HG03378 (cell line): ENCODE data around the gene MEP1B.
"Not testable (repeated sequence)": the region's sequence is repeated elsewhere in the genome, so short reads cannot be mapped to it uniquely, and the experiment has no call there.

Experiments
- ATAC-seq: cut with Tn5 transposase; IDR thresholded peaks from one replicate; pipeline ENCODE4 v1.9.1; 2021; ENCODE audit warnings: mild to moderate bottlenecking, moderate library complexity; ENCODE audit not compliant: unreplicated experiment

MEP1B gene

DNA sequence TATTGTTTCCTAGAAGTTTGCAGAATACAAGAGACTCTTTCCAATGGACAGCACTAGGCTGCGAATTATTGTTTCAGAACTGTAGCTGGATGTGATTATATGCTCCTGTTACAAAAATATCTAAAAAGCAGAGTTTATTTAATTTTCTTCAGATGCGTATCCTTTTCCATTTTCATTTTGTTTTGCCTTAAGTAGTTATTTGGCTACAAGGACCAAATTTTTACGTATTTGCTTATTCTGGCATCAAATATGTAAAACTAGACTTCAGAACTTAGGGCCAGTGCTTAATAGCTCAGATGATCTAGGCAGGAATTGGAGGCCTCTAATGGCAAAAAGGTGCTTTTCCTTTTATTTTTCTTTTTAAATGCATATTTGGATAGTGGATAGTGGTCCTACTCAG lies 18.7 kb downstream of the MEP1B start:
- no peak for ATAC-seq

GRCh38 chr18:32209685-32210445 lies 20.0 kb downstream of the MEP1B start:
- no peak for ATAC-seq

DNA sequence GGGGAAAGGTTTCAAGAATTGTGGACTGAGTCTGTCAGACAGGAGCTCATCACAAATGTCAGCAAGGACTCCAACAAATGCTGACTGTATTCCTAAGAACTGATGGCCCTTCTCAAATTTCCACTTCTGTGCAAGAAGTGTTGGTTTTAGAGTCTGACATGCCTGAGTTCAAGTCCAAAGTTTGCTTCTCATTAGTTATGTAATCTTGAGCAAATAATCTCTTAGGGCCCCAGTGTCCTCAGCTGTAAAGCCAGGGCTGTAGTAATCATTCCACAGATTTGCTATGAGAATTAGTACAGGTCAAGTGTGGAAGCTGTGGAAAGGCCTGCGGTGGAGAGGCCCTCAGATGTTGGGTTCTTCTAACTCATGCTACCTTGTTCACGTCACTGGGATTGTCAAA lies 23.9 kb downstream of the MEP1B start:
- ATAC-seq: no peak

- ATAC-seq: no peak
Observed at GRCh38 chr18:32216390-32216789, 26.6 kb downstream of the MEP1B start.

GRCh38 chr18:32219431-32220018 lies 29.7 kb downstream of the MEP1B start:
- no peak for ATAC-seq

GRCh38 chr18:32233348-32233747 lies 43.5 kb downstream of the MEP1B start:
- ATAC-seq: not testable (repeated sequence)

DNA sequence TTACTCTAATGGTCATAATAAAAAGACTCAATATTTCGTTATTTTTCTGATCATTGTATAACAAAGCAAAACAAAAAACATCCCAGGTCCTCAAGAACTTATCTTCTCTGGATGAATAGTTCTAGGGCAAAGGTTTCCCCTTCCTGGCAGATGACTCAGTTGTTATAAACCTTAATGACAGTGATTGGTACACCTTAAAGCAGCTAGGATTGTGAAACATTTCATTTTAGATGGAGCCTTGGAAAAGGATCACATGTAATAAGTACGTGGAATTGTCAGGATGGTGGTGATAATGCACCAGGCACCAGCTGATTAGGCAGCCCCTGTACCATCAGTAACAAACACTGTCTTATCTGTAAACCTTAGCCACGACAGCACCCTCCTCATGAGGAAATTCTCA lies 47.2 kb downstream of the MEP1B start:
- ATAC-seq: no peak

DNA sequence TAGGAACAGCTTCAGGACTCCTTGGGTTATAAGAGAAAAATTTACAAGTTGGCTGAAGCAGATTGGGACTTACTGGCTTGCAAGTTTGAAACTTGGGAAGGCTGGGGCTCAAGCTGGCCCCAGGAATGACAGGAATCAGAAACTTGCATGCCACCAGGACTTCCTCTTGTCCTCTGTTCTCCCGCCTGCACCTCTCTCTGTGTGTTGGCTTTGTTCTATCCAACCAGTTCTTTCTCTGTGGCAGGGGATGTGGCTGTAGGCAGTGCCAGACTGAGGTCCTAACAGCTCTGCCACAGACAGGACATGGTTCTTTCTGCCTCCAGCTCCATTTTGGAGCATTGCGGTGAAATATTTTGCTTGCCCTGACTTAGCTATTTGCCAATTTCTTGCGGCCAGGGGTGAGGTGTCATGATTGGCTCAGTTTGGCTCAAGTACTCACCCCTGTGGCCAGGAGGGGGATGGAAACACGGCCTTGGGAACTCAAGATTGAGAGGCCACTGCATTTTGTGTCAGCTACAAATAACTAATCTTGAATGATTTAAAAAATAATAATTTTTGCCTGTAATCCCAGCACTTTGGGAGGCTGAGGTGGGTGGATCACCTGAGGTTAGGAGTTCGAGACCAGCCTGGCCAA lies 48.9 kb downstream of the MEP1B start:
- no peak for ATAC-seq

GRCh38 chr18:32242395-32242794 lies 52.6 kb downstream of the MEP1B start:
- ATAC-seq: no peak

DNA sequence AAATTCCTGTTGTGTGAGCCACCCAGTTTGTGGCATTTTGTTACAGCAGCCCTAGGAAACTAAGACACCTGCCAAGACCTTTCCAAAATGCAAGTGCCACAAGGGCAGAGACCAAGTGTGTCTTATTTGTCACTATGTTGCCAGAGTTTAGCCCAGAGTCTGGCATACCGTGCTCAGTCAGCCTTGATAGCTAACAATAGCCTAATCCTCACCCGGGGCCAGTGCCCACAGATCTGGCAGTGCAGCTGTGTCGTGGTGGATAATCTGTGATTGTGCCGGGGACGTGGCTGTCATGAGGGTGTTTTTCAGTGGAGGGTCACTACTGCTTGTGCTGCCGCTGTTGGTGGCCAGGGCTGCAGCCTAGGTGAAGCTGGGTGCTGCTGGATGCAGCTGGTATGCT lies 53.5 kb downstream of the MEP1B start:
- no peak for ATAC-seq

- ATAC-seq: no peak
Observed at GRCh38 chr18:32244881-32245280, 55.0 kb downstream of the MEP1B start.

- no peak for ATAC-seq
Observed at GRCh38 chr18:32249147-32249929, 59.5 kb downstream of the MEP1B start.

GRCh38 chr18:32251466-32251865 lies 61.6 kb downstream of the MEP1B start:
- ATAC-seq: no peak

DNA sequence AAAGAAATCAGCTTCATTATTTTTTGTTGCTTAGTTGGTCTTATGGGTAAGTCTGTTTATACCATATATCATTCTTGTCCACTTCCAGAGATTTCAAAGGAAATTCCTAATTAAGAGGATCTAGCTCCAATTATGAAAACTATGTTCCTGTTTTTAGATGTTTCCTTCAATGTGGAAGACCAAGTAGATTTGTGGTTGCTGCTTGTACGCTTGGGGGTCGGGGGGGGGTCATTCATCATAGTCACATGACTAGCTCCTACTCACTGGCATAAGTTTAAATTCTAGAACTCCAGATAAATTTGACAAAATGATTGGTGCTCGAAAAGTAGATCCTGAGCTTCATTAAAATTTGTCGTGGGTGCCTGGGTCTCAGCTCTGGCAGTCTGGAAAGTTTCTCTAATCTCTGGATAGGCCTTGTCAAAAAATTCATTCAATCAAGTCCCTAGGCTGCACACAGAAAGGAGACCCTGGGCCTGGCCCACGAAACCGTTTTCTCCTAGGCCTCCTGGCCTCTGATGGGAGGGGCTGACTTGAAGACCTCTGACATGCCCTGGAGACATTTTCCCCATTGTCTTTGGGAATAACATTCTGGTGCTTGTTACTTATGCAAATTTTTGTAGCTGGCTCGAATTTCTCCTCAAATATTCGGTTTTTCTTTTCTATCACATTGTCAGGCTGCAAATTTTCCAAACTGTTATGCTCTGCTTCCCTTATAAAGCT lies 62.5 kb downstream of the MEP1B start:
- no peak for ATAC-seq

DNA sequence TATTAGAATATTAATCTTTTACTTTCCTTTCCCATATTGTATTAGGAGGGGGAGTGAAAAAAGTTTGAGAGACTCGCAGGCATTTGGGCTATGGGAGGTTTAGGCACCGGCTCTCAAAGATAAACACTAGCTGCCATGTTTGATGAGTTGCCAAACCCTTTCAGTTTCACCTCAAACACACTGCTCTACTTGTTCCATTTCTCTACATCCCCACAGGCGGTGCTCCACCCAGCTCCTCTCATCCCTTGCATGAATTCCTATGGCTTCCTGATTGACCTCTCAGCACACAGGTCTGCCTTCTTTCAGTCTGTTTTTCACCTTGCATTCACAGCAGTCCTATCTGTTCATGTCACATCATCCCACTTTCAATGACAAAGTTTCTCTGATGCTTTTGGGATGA lies 65.7 kb downstream of the MEP1B start:
- no peak for ATAC-seq

GRCh38 chr18:32257084-32257785 lies 67.4 kb downstream of the MEP1B start:
- no peak for ATAC-seq

DNA sequence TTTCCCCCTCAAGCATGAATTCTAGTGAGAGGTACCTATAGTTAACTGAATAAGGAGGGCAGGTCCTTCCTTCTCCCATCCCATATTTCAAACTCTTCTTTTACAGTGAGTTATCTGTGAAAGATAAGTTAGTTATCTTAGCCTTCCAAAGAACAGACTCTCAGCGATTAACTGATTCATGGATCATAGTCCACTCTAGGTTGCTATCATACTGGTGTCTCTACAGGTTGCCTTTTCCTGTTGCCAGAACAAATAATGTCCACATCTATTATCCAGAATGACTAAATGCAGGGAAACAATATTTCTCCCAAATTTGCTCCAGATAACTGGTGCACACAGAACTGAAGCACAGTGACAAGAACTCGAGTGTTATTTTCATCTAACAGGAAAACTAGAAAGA lies 68.3 kb downstream of the MEP1B start:
- no peak for ATAC-seq

DNA sequence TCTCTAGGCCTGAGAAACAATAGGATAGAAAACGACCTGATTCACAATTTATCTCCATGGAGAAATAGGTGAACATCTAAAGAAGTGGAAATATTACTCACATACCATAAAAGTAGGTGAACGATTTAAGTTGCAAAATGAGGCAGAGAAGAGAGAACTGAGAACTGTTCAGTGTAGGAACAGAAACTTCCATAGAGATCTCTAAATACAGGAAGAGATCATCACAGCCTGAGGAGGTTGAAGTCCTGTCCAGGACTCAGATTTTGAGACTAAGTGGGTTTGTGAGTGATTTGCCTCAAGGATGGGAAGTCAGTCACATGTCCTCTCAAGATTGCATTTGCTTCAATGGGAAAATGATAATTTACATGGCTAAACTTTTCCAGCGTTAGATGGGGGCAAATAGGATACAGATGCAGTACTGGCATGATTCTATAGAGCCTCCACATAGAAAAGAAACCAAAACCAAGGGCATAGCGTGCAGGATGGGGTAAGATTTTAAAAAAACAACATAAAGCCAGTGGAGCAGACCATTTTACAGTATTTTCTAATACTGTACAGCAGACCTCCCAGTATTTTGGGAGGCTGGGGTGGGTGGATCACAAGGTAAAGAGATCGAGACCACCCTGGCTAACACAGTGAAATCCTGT lies 68.8 kb downstream of the MEP1B start:
- ATAC-seq: peak; percentile 47

DNA sequence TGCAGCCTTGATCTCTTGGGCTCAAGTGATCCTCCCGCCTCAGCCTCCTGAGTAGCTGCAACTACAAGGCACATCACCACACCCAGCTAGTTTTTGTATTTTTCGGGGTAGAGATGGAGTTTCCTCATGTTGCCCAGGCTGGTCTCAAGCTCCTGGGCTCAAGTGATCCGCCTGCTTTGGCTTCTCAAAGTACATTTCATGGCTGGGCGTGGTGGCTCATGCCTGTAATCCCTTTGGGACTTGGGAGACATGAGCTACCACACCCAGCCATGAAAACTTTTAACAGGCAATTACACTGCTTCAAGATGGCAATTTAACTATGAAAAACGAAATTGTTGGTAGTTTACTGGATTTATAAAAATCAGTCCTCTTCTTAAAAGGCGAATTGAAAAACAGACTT lies 69.7 kb downstream of the MEP1B start:
- no peak for ATAC-seq

GRCh38 chr18:32261003-32261402 lies 71.2 kb downstream of the MEP1B start:
- no peak for ATAC-seq
